ENCODE data around the gene DDX51. TPM values are rescaled to one million over a fixed set of nuclear protein-coding genes. Genes with fewer than 3 reads are reported as not detected.
"Not testable (repeated sequence)": the region's sequence is repeated elsewhere in the genome, so short reads cannot be mapped to it uniquely, and the experiment has no call there.

Gene DDX51
- total RNA-seq, 1 donor: 8.2 TPM

DNA sequence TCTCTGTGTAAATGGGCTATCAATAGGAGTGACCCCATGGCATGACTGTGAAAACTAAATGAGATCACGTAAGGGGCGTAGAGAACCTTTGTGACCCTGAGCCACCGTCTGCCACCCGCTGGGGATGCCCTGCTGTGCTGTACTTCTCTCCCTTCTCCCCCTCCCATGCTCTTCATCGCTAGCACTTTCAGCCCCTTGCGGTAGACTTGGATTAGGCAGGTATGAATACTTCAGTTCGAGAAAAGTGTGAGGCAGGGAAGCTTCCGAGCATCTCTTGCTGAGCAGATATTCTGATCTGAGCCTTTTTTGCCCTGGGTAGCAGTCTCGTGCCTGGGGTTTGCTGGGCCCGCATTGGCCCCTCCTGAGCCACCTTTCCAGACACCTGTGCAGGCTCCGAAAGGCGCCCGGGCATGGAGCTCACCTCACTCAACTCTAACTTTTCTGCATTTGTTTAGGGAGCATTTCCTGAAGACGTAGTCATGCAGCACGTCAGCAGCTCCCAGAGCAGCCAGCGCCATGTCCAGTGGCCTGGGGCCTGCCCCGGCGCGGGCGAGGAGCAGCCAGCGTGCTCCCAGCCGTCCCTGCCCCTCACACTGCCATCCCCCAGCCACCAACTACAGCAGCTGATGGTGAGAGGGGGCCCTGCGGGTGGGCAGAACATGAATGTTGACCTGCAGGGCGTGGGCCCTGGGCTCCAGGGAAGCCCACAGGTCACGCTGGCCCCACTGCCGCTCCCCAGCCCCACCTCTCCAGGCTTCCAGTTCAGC lies 40.4 kb downstream of the DDX51 start:
- TF ChIP-seq, protein P1, sequence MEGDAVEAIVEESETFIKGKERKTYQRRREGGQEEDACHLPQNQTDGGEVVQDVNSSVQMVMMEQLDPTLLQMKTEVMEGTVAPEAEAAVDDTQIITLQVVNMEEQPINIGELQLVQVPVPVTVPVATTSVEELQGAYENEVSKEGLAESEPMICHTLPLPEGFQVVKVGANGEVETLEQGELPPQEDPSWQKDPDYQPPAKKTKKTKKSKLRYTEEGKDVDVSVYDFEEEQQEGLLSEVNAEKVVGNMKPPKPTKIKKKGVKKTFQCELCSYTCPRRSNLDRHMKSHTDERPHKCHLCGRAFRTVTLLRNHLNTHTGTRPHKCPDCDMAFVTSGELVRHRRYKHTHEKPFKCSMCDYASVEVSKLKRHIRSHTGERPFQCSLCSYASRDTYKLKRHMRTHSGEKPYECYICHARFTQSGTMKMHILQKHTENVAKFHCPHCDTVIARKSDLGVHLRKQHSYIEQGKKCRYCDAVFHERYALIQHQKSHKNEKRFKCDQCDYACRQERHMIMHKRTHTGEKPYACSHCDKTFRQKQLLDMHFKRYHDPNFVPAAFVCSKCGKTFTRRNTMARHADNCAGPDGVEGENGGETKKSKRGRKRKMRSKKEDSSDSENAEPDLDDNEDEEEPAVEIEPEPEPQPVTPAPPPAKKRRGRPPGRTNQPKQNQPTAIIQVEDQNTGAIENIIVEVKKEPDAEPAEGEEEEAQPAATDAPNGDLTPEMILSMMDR (IDR thresholded peaks at IDR 0.05; ENCODE audit: insufficient read depth, low read depth, low read length): no peak
- no peak for DNase-seq (ENCODE audit: low read depth)
- H3K4me3 ChIP-seq (ENCODE audit: low read depth, low read length): no peak overlapping the region

DNA sequence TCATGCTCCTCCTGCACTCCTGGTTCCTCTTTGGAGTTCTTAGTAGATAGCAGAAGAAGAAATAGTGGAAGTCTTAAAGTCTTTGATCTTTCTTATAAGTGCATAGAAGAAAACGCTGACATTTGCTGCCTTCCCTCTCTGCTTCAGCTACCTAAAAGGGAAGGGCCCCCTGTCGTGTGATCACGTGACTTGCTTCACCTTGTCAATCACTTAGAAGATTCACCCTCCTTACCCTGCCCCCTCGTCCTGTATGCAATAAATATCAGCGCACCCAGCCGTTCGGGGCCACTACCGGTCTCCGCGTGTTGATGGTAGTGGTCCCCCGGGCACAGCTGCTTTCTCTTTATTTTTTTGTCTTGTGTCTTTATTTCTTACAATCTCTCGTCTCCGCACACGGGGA lies 41.0 kb downstream of the DDX51 start:
- not testable (repeated sequence) for H3K4me3 ChIP-seq (ENCODE audit: low read depth, low read length)

DNA sequence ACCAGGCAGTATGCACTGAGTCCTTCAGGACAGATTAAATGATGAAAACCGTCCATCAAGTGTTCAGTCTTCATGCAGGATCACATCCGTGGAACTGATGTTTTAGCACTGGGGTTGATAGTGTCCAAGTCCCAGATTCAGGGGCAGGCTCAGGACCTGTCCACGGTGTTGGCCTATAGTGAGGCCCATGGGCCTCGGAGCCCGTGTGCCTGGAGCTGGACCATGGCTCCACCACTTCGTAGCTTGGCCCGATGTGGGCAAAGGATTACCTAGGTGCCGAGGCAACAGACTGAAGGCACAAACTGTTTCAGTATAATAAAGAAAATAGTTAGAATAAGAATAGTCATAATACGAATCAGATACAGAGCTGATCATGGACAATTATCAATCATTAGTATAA lies 41.8 kb downstream of the DDX51 start:
- no peak overlapping the region for H3K4me3 ChIP-seq (ENCODE audit: low read depth, low read length)
- TF ChIP-seq, protein P1 (IDR thresholded peaks at IDR 0.05; ENCODE audit: insufficient read depth, low read depth, low read length): no peak
- DNase-seq (ENCODE audit: low read depth): no peak

More for the DNA sequence above, 41.0 kb downstream of the DDX51 start:
- DNase-seq (ENCODE audit: low read depth): not testable (repeated sequence)

DNA sequence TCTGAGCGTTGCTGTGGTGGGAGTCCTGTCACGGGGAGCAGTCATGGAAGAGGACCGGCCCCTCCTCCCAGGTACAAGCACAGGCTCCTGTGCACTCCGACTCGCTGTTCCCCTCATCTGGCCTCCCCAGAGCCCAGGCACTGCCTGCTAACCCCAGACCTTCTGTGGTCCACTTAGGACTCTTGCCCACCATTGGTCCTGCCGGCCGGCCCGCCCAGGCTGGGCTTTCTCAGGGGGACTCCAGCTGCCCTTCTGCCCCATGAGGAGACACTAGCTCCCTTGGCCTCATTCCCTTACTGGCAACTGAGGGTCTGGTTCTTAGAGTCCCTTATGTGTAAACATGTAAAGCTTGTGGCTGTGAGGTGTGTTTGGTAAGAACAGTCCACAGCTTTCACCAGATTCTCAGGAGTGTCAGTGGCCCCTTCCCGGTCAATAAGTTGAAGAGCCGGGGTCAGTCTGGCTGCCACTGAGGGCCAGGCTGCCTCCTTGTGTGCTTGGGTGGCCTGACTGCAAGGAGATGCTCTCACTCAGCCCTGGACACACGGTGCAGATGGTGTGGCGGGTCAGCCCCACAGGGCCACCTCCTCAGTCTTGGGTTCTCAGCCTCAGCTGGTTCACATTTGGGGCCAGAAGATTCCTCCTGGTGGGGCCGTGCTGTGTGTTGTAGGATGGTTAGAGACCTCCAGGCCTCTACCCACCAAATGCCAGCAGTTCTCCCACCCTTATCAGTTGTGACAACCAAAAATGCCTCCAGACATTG lies 43.6 kb downstream of the DDX51 start:
- H3K4me3 ChIP-seq (ENCODE audit: low read depth, low read length): no peak overlapping the region
- DNase-seq (ENCODE audit: low read depth): no peak
- TF ChIP-seq, protein P1 (IDR thresholded peaks at IDR 0.05; ENCODE audit: insufficient read depth, low read depth, low read length): no peak

DNA sequence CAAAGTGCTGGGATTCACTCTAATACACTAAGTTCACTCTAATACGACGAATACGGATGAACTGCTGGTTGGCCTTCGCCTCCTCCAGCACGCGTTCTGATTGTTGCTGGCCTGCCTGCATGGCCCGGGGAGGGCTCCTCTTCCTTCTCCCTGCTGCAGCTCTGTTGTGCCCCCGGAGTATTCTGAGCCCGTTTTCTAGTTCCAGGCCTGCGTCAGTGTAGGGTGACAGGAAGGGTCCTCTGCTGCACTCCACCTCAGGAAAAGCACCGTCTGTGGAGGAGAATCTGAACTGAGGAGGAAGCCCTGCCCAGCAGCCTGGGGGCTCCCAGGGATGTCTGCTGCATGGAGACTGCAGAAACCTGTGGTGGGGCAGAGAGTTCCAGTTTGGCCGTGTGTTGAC lies 44.4 kb downstream of the DDX51 start:
- no peak overlapping the region for H3K4me3 ChIP-seq (ENCODE audit: low read depth, low read length)
- DNase-seq (ENCODE audit: low read depth): no peak
- TF ChIP-seq, protein P1 (IDR thresholded peaks at IDR 0.05; ENCODE audit: insufficient read depth, low read depth, low read length): no peak

DNA sequence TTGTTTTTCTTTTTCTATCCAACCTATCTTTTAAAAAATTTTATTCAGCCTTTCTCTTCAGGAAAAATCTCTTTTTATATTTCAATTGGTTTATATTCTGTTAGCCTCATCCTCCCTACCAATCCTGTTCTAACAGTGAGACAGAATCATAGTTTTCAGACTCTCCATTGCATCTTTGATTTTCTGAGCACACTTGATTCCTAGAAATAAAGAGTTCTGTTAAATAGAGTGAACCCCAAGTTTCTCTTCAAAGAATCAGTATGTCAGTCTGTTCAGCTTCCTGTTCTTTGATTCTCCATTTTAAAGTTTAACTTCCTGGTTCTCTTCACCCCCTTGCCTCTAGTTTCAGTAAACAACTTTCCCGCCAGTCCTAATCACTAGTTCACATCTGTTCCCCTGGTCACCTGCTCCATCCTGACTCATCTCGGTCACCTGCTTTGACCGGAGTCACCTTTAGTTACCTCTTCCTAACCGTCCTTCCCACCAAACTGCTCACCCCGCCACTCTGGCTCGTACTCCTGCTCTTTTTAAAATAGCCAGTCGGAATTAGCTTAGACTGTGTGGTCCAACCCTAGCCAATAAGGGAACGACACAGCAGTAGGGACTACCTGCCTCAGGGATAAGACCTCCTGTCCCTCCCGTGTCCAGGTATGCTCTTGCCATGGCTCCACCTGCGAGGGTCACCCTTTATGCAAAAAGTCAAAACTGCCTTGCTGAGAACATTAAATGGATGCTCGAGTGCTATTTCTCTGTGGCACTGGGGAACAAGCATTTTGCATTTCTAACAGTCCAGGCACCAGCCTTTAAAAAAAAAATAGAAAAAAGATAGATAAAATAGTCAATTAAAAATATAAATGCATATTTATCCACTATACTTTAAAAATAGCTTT lies 48.4 kb downstream of the DDX51 start:
- TF ChIP-seq, protein P1 (IDR thresholded peaks at IDR 0.05; ENCODE audit: insufficient read depth, low read depth, low read length): no peak
- no peak for DNase-seq (ENCODE audit: low read depth)
- H3K4me3 ChIP-seq (ENCODE audit: low read depth, low read length): no peak overlapping the region

Data from fibroblast of villous mesenchyme (primary cell).